ENCODE results near the gene SRBD1.

DNA sequence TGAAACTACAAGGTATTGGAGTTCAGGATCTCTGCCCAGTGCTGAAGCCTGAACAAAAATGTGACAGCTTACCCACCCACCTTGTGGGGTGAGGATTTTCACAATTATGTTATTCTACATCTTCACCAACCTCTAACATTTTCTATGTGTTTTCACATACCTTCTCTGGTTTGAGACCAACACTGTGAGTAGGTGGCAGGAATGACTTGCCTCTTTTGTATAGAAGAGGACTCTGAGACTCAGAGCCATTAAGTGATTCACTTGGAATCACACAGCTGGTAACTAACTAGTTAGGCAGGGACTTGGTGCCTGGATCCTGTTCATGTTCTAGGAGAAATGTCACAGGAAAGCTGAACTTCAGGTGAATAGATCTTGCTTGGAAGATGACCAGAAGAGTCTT lies 14.8 kb upstream of the SRBD1 start:
- TF ChIP-seq, protein P1, sequence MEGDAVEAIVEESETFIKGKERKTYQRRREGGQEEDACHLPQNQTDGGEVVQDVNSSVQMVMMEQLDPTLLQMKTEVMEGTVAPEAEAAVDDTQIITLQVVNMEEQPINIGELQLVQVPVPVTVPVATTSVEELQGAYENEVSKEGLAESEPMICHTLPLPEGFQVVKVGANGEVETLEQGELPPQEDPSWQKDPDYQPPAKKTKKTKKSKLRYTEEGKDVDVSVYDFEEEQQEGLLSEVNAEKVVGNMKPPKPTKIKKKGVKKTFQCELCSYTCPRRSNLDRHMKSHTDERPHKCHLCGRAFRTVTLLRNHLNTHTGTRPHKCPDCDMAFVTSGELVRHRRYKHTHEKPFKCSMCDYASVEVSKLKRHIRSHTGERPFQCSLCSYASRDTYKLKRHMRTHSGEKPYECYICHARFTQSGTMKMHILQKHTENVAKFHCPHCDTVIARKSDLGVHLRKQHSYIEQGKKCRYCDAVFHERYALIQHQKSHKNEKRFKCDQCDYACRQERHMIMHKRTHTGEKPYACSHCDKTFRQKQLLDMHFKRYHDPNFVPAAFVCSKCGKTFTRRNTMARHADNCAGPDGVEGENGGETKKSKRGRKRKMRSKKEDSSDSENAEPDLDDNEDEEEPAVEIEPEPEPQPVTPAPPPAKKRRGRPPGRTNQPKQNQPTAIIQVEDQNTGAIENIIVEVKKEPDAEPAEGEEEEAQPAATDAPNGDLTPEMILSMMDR (IDR thresholded peaks at IDR 0.05), result no peak
- TF ChIP-seq EP300 (IDR thresholded peaks at IDR 0.05), result no peak
